Heart left ventricle (tissue), 16 donors: Measurements from ENCODE around the gene SGSM2. TPM values are rescaled to one million over a fixed set of nuclear protein-coding genes. Genes with fewer than 3 reads are reported as not detected.

Source experiments
- ATAC-seq, 4 donors: fragments of 200-7000 bp; cut with Tn5 transposase; one replicate each; pipeline ENCODE4 v1.9.1; 2020 to 2022; ENCODE audit warnings: moderate library complexity in 4 of 4, mild to moderate bottlenecking in 3 of 4, moderate number of reproducible peaks in 1 of 4
- DNase-seq, 5 donors: peaks; one replicate each; pipeline ENCODE4 v3.0.0-alpha.2; 2020
- H3K27ac ChIP-seq, 12 donors: fragments of 200-600 bp; sonication (generic) in 4 of 12; one replicate each; pipeline versions ENCODE4 v1.5.0 to v1.8.0; 2016 to 2022; ENCODE audit warnings: mild to moderate bottlenecking in 2 of 12
- H3K27me3 ChIP-seq, 9 donors: fragments of 200-600 bp; sonication (generic) in 2 of 9; one replicate each; pipeline versions ENCODE4 v1.5.1 to v1.8.0; 2016 to 2022; ENCODE audit warnings: mild to moderate bottlenecking in 3 of 9
- H3K36me3 ChIP-seq, 9 donors: fragments of 200-600 bp; sonication (generic) in 2 of 9; one replicate each; pipeline versions ENCODE4 v1.5.0 to v1.8.0; 2018 to 2022; ENCODE audit warnings: mild to moderate bottlenecking in 2 of 9
- H3K4me1 ChIP-seq, 12 donors: fragments of 200-600 bp; sonication (generic) in 4 of 12; one replicate each; pipeline versions ENCODE4 v1.5.0 to v1.8.0; 2016 to 2022; ENCODE audit warnings: mild to moderate bottlenecking in 3 of 12
- H3K4me3 ChIP-seq, 12 donors: fragments of 200-600 bp; sonication (generic) in 4 of 12; one replicate each; pipeline versions ENCODE4 v1.5.0 to v1.8.0; 2017 to 2022; ENCODE audit warnings: mild to moderate bottlenecking in 9 of 12, moderate library complexity in 4 of 12
- H3K9me3 ChIP-seq, 12 donors: fragments of 200-600 bp; sonication (generic) in 4 of 12; one replicate each; pipeline versions ENCODE4 v1.5.0 to v1.8.0; 2016 to 2022; ENCODE audit warnings: mild to moderate bottlenecking in 1 of 12
- POLR2A ChIP-seq, 2 donors: fragments of 450-650 bp; IDR thresholded peaks; one replicate each; pipeline ENCODE4 v1.6.1; 2017; ENCODE audit warnings: antibody characterized with exemption in 2 of 2, mild to moderate bottlenecking in 2 of 2, moderate library complexity in 2 of 2
- WGBS, 4 donors: extraction: QIAGEN DNeasy Blood & Tissue Kit in 2 of 4; methylation state at CpG; one replicate each; pipeline versions ENCODE4 v1.1.5 to v1.1.7; 2013 to 2018; 5-methylcytosine and 5-hydroxymethylcytosine counted together
- intact Hi-C, 10 donors: fragments of 100-400 bp; cut with DNase I; formaldehyde crosslinking; loops; one replicate each; pipeline versions ENCODE4 v1.11.1 to v1.14.2; 2022
- polyA plus RNA-seq, 2 donors: library from polyadenylated mRNA; stranded (reverse); fragments of 200-250 nt; gene quantifications; one replicate each; pipeline ENCODE4 v1.2.3, GENCODE V29; 2013
- total RNA-seq, 9 donors: library from RNA; depleted of rRNA in 2 of 9; stranded (reverse); fragments of >200 nt in 2 of 9; fragmentation: NEBNext Ultra II Directional in 3 of 9; extraction: Animal tissue kit (Norgen Biotek cat#: 25700) in 3 of 9; gene quantifications; one replicate each; pipeline versions ENCODE4 v1.1.0 to v1.2.4, GENCODE V29; 2016 to 2023
- TF ChIP-seq, protein P1 (sequence below), 12 donors: fragments of 200-600 bp; sonication (generic) in 4 of 12; IDR thresholded peaks; one replicate each; pipeline versions ENCODE4 v1.5.0 to v1.8.0; 2018 to 2022; ENCODE audit warnings: antibody characterized with exemption in 12 of 12, mild to moderate bottlenecking in 5 of 12
- donor health status: ischemic (EF 13 %, LVEDD 7.1; RV severe dilation, severe dysfunction).
- donor health status: healthy with polysubstance abuse.
- donor health status: DM: no; HTN: yes; CAD: no.
- donor health status: DM: no; HTN: no; CAD: no.
- donor health status: ischemic (EF 25% LVEDD 6.9; RV normal size, moderate dysfunction).
- donor health status: ischemic (EF 25% LVEDD 5.7; RV mildly dilated, moderate dysfunction).
- donor health status: healthy.
- donor health status: DM: yes; HTN: yes; CAD: no.
- donor health status: ischemic (EF 35%, LVEDD 5.7; RV mildly dilated, moderate dysfunction).
- donor health status: nonischemic (EF 11% LVEDD 7.7; RV severe dilation, severe dysfunction).
- donor health status: DM: yes; HTN: yes; CAD: no.
- donor health status: PGD.
- donor health status: ischemic (EF 29% LVEDD 5.4; RV normal size, mild dysfunction).
- donor health status: nonischemic (EF 23%, LVEDD 6.1; RV moderate dilation, normal function).

Gene SGSM2
- total and polyA plus RNA-seq, 11 donors, result 17.0 to 35.1 (median 22.3) TPM

DNA sequence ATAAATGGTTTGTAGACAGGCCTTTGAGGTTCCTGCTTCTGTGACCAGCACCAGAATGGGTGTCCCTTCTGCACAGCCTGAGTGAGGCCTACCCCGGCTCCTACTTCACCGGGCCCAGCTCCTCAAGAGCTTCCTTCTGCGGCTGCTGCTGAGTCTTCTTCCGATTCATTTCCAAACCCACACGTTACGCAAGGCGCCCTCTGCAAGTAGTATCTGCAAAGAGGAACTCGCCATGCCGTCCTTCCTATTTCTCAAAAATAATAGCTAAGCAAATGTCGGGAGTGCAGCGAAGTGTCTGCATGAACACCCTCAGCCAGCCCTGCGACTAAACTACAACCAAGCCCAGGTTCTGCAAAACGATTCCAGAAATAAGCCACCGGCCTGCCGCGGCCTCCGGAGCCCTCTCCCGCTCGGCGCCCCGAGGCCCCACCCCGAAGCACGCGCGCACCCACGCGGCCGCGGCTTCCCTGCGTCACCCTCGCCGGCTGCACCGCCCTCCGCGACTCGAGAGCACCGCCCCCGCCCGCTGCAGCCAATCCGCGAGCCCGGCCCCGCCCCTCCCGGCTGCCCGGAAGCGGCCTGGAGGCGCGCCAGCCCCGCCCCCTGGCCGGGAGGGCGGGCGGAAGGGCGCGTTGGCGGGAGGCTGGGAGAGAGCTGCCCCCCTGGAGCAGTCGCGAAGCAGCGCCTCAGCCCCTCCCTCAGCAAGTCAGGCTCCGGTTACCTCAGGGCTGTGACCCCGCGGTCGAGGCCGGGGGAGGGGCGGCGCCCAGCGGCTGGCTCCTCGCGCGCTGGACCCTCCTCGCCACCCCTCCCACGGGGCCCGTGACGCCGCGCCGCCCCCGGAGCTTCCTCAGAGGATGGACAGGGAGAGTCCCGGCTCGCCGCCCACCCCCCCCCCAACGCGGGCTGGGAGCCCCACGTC is 55.2 kb downstream of the SGSM2 start:
- peak; percentile 96 to 98 (median 98) for DNase-seq
- peak overlapping the region; percentile 62 to 97 (median 84) for H3K4me3 ChIP-seq
- intact Hi-C loops, result loop anchor here in 3 of 10 donors (1.0 to 10.0 kb wide), 3 partner anchors 9 to 678 kb away; partner anchors contain the start of genes MNT (in 2 of the 3) and TLCD2 (in 1 of the 3)
- H3K9me3 ChIP-seq, result no peaks in the 10 kb centered on the region
- WGBS, 4 donors, result 1 to 2% (median 1%) methylated on average over 18 to 83 of the region's 83 CpGs
- peak overlapping the region; percentile 99 to 100 (median 100) for H3K27ac ChIP-seq
- H3K36me3 ChIP-seq, result peaks cover 0 to 13% (median 6%) of the 10 kb centered on the region in 9 donors
- H3K4me1 ChIP-seq, result peaks cover 24 to 71% (median 59%) of the 10 kb centered on the region in 12 donors
- H3K27me3 ChIP-seq, result no peaks in the 10 kb centered on the region
- TF ChIP-seq POLR2A (IDR thresholded peaks at IDR 0.05), result peak in 1 of 2 donors; percentile 49
- TF ChIP-seq, protein P1, sequence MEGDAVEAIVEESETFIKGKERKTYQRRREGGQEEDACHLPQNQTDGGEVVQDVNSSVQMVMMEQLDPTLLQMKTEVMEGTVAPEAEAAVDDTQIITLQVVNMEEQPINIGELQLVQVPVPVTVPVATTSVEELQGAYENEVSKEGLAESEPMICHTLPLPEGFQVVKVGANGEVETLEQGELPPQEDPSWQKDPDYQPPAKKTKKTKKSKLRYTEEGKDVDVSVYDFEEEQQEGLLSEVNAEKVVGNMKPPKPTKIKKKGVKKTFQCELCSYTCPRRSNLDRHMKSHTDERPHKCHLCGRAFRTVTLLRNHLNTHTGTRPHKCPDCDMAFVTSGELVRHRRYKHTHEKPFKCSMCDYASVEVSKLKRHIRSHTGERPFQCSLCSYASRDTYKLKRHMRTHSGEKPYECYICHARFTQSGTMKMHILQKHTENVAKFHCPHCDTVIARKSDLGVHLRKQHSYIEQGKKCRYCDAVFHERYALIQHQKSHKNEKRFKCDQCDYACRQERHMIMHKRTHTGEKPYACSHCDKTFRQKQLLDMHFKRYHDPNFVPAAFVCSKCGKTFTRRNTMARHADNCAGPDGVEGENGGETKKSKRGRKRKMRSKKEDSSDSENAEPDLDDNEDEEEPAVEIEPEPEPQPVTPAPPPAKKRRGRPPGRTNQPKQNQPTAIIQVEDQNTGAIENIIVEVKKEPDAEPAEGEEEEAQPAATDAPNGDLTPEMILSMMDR (IDR thresholded peaks at IDR 0.05), result no peak
- ATAC-seq, result peak; percentile 31 to 71 (median 64)

DNA sequence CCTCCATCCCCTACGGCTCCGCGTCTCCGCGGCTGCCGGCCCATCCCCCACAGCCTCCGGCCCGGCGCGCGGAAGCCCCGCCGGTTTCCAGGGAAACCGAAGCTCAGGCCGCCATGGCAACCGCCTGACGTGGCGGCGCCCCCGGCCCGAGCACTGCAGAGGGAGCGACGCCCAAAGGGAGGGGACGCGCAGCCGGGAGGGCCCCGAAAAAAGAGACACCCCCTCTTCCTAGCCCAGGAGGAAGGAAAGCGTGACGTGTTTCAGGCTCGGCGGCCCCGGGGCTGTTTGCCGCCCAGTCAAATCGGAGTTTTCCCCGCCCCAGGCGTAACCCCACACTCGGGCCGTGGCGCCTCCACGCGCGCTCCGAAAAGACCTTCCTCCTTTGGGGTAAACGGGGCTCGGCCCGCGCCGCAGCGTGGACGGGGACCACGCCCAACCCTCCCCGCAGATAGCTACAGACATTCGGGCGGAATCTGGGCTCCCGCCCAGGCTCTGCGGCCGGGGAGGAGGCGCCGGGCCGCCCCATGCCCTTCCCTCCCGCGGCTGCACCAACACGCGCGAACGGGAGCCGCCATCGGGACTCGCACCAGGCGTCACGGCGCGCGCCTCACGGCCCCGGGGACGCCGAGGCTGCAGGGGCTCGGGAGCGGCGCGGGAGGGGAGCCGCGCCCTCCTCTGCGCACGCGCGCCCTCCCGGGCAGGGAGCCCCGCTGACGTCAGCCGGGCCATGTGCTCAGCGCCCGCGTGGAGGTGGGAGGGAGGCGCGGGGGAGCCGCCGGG is 56.1 kb downstream of the SGSM2 start:
- 0% methylated on average over 30 to 99 of the region's 99 CpGs; no CpG with 5 or more reads in 1 of the 4 donors for WGBS, 4 donors
- H3K4me1 ChIP-seq, result peaks cover 33 to 79% (median 67%) of the 10 kb centered on the region in 12 donors

DNA sequence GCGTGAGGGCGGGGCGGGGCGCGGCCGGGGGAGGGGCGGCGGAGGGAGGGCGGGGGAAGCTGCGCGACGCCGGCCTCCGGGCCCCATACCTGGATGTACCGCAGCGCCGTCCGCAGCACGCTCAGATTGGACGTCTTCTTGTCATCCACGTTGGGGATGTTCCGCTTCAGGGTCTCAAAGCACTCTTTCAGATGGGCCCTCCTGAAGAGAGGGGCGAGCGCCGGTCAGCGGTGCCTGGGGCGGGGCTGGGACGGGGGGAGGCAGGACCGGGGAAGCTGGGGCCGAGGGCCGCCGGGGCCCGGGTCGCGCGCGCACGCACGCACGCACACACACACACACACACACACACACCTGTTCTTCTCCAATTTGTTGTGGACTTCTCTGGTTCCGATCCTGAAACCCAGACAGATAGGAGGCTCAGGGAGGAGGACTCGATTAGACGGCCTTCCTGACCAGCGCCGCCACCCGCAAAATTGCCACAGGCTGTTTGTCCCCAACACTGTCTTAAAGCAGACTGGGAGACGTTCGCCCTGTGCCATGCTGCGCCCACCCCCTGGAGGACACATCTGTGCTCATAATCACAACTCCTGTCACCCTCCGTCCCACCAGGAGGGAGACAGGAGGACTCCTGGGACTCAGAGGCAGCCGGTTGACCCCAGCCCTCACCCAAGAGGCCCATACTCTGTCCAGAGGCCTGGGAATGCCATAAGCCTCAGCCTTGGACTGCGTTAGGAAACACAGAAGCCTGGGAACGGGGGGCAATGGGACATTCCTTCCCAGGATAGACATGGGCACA is 56.9 kb downstream of the SGSM2 start:
- H3K36me3 ChIP-seq, result peaks cover 0 to 8% (median 0%) of the 10 kb centered on the region in 9 donors
- DNase-seq, result peak in 1 of 5 donors; percentile 49
- H3K4me3 ChIP-seq, result peak overlapping the region in 11 of 12 donors; percentile 68 to 97 (median 86)
- peaks cover 34 to 86% (median 74%) of the 10 kb centered on the region in 12 donors for H3K4me1 ChIP-seq
- no peaks in the 10 kb centered on the region for H3K27me3 ChIP-seq
- intact Hi-C loops, result loop anchor here in 2 of 10 donors (1.0 to 10.0 kb wide), 3 partner anchors 7 to 679 kb away; partner anchors contain the start of genes MNT (in 1 of the 2) and TLCD2 (in 1 of the 2)
- H3K27ac ChIP-seq, result peak overlapping the region; percentile 99 to 100 (median 100)
- 20 to 40% (median 25%) methylated on average over 28 to 53 of the region's 53 CpGs for WGBS, 4 donors
- H3K9me3 ChIP-seq, result no peaks in the 10 kb centered on the region
- ATAC-seq, result no peak
- TF ChIP-seq POLR2A (IDR thresholded peaks at IDR 0.05), result no peak
- TF ChIP-seq, protein P1 (IDR thresholded peaks at IDR 0.05), result no peak

More for the DNA sequence above, 56.1 kb downstream of the SGSM2 start:
- ATAC-seq (peak; percentile 13 to 62 (median 46)), DNase-seq (peak; percentile 93 to 97 (median 93))
- Histone ChIP-seq H3K9me3 (no peaks in the 10 kb centered on the region), H3K4me3 (peak overlapping the region; percentile 62 to 97 (median 84)), H3K27ac (peak overlapping the region; percentile 99 to 100 (median 100)), H3K36me3 (peaks cover 0 to 9% (median 0%) of the 10 kb centered on the region in 9 donors), H3K27me3 (no peaks in the 10 kb centered on the region)
- intact Hi-C loops, result loop anchor here in 2 of 10 donors (1.0 to 10.0 kb wide), 3 partner anchors 8 to 679 kb away; partner anchors contain the start of genes MNT (in 1 of the 2) and TLCD2 (in 1 of the 2)
- TF ChIP-seq, protein P1 (IDR thresholded peaks at IDR 0.05), result no peak
- peak in 1 of 2 donors; percentile 55 for TF ChIP-seq POLR2A (IDR thresholded peaks at IDR 0.05)
